ENCODE results near the gene KLHL13. TPM values are rescaled to one million over a fixed set of nuclear protein-coding genes. Genes with fewer than 3 reads are reported as not detected.
"Not testable (repeated sequence)": the region's sequence is repeated elsewhere in the genome, so short reads cannot be mapped to it uniquely, and the experiment has no call there.

KLHL13 gene
- total RNA-seq, 4 donors from 2014 or later, result 19.7 to 155 (median 40.2) TPM

DNA sequence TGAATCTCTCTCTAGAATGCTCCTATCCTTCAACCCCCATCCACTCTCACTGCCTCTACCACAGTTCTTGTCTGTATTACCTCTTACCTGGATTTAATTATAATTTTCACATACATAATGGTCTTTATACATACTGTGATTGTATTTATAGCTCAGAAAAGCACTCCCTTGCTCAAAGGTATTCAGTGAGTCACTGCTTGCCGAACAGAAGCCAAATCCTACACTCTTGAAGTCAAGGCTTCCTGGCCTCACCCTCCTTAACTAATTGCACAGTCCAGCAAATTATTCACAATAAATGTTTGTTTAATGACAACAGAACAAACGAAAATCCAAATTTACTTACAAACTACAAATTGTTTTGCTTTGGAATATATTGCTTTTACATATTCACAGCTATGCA, 159.5 kb downstream of the KLHL13 start:
- intact Hi-C loops (cut with DNase I; ENCODE audit: low total_unique reads), result no loop called here
- Histone ChIP-seq H3K27ac (no peak overlapping the region), H3K36me3 (no peaks in the 10 kb centered on the region), H3K4me1 (no peaks in the 10 kb centered on the region), H3K9me3 (no peaks in the 10 kb centered on the region), H3K4me3 (no peak overlapping the region), H3K27me3 (no peaks in the 10 kb centered on the region)
- DNase-seq, result no peak
- no peak for TF ChIP-seq POLR2A (IDR thresholded peaks at IDR 0.05)
- TF ChIP-seq, protein P1, sequence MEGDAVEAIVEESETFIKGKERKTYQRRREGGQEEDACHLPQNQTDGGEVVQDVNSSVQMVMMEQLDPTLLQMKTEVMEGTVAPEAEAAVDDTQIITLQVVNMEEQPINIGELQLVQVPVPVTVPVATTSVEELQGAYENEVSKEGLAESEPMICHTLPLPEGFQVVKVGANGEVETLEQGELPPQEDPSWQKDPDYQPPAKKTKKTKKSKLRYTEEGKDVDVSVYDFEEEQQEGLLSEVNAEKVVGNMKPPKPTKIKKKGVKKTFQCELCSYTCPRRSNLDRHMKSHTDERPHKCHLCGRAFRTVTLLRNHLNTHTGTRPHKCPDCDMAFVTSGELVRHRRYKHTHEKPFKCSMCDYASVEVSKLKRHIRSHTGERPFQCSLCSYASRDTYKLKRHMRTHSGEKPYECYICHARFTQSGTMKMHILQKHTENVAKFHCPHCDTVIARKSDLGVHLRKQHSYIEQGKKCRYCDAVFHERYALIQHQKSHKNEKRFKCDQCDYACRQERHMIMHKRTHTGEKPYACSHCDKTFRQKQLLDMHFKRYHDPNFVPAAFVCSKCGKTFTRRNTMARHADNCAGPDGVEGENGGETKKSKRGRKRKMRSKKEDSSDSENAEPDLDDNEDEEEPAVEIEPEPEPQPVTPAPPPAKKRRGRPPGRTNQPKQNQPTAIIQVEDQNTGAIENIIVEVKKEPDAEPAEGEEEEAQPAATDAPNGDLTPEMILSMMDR (IDR thresholded peaks at IDR 0.05), result no peak

- H3K4me1 ChIP-seq; H3K9me3 ChIP-seq; intact Hi-C loops (cut with DNase I; ENCODE audit: low total_unique reads); H3K27ac ChIP-seq; DNase-seq; H3K27me3 ChIP-seq; H3K4me3 ChIP-seq; H3K36me3 ChIP-seq: not testable (repeated sequence)
Observed at GRCh38 chrX:117939296-117939695, 177.3 kb downstream of the KLHL13 start.

- Histone ChIP-seq H3K9me3 (no peaks in the 10 kb centered on the region), H3K4me1 (no peaks in the 10 kb centered on the region), H3K27me3 (no peaks in the 10 kb centered on the region), H3K36me3 (no peaks in the 10 kb centered on the region), H3K4me3 (no peak overlapping the region), H3K27ac (no peak overlapping the region)
- intact Hi-C loops (cut with DNase I; ENCODE audit: low total_unique reads), result no loop called here
- TF ChIP-seq, protein P1 (IDR thresholded peaks at IDR 0.05), result no peak
- TF ChIP-seq POLR2A (IDR thresholded peaks at IDR 0.05), result no peak
- DNase-seq, result no peak
Observed at GRCh38 chrX:117936118-117936517, 180.5 kb downstream of the KLHL13 start.

GRCh38 chrX:117930116-117930515, 186.5 kb downstream of the KLHL13 start:
- H3K36me3 ChIP-seq; DNase-seq; H3K27ac ChIP-seq; H3K4me3 ChIP-seq; H3K9me3 ChIP-seq; H3K27me3 ChIP-seq; intact Hi-C loops (cut with DNase I; ENCODE audit: low total_unique reads); H3K4me1 ChIP-seq: not testable (repeated sequence)

- intact Hi-C loops (cut with DNase I; ENCODE audit: low total_unique reads), result no loop called here
- H3K4me1 ChIP-seq, result no peaks in the 10 kb centered on the region
- H3K27ac ChIP-seq, result no peak overlapping the region
- no peaks in the 10 kb centered on the region for H3K27me3 ChIP-seq
- TF ChIP-seq POLR2A (IDR thresholded peaks at IDR 0.05), result no peak
- TF ChIP-seq, protein P1 (IDR thresholded peaks at IDR 0.05), result no peak
- DNase-seq, result no peak
- H3K4me3 ChIP-seq, result no peak overlapping the region
- no peaks in the 10 kb centered on the region for H3K36me3 ChIP-seq
- no peaks in the 10 kb centered on the region for H3K9me3 ChIP-seq
Observed at GRCh38 chrX:117919755-117920154, 196.9 kb downstream of the KLHL13 start.

GRCh38 chrX:117910216-117910615, 206.4 kb downstream of the KLHL13 start:
- intact Hi-C loops (cut with DNase I; ENCODE audit: low total_unique reads), result no loop called here
- H3K36me3 ChIP-seq, result no peaks in the 10 kb centered on the region
- no peak overlapping the region for H3K27ac ChIP-seq
- H3K9me3 ChIP-seq, result no peaks in the 10 kb centered on the region
- no peak overlapping the region for H3K4me3 ChIP-seq
- TF ChIP-seq POLR2A (IDR thresholded peaks at IDR 0.05), result no peak
- TF ChIP-seq, protein P1 (IDR thresholded peaks at IDR 0.05), result no peak
- no peak for DNase-seq
- no peaks in the 10 kb centered on the region for H3K4me1 ChIP-seq
- H3K27me3 ChIP-seq, result no peaks in the 10 kb centered on the region

Data from uterus (tissue), 4 donors.